Measurements from ENCODE around the gene CIBAR2.

DNA sequence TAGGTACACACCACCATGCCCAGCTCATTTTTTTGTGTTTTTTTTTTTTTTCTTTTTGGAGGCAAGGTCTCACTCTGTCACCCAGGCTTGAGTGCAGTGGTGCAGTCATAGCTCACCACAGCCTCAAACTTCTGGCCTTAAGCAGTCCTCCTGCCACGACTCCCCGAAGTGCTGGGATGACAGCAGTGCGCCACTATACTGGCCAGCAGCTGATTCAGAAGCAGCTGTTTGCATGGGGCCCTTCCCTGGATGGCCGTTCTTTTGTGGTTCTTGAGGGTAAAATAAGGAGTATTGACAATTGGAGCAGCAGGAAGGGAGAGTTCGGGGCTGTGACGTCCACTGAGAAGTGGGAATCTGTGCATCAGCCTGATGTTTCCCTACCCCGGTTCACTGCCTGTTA is 43.1 kb downstream of the CIBAR2 start:
- TF ChIP-seq, protein P1, sequence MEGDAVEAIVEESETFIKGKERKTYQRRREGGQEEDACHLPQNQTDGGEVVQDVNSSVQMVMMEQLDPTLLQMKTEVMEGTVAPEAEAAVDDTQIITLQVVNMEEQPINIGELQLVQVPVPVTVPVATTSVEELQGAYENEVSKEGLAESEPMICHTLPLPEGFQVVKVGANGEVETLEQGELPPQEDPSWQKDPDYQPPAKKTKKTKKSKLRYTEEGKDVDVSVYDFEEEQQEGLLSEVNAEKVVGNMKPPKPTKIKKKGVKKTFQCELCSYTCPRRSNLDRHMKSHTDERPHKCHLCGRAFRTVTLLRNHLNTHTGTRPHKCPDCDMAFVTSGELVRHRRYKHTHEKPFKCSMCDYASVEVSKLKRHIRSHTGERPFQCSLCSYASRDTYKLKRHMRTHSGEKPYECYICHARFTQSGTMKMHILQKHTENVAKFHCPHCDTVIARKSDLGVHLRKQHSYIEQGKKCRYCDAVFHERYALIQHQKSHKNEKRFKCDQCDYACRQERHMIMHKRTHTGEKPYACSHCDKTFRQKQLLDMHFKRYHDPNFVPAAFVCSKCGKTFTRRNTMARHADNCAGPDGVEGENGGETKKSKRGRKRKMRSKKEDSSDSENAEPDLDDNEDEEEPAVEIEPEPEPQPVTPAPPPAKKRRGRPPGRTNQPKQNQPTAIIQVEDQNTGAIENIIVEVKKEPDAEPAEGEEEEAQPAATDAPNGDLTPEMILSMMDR (IDR thresholded peaks at IDR 0.05): no peak
- TF ChIP-seq ZFX (IDR thresholded peaks at IDR 0.05; ENCODE audit: borderline replicate concordance): no peak

Measured in 22Rv1 (cell line).